Pancreas (tissue), 10 donors: Measurements from ENCODE around the gene MAN2B1. TPM values are rescaled to one million over a fixed set of nuclear protein-coding genes. Genes with fewer than 3 reads are reported as not detected.

Experiments
- ATAC-seq, 4 donors: fragments of 200-7000 bp; cut with Tn5 transposase; one replicate each; pipeline versions ENCODE4 v1.8.0 to v1.9.1; 2020; ENCODE audit warnings: mild to moderate bottlenecking in 4 of 4, moderate library complexity in 4 of 4
- DNase-seq, 6 donors: peaks; one replicate each; pipeline ENCODE4 v3.0.0-alpha.2; 2020
- FAIRE-seq: peaks from 2 replicates; lab custom pipeline; 2012; peaks lifted over from hg19 to GRCh38; lab: Jason Lieb, UNC
- H3K27ac ChIP-seq, 4 donors: fragments of 200-600 bp; sonication (generic); 1 replicate in 3 of 4; 2 replicates in 1 of 4; pipeline versions ENCODE4 v1.5.0 to v1.8.0; 2020
- H3K27me3 ChIP-seq, 4 donors: fragments of 200-600 bp; one replicate each; pipeline ENCODE4 v1.8.0; 2021
- H3K36me3 ChIP-seq, 3 donors: fragments of 200-600 bp; sonication (generic) in 1 of 3; one replicate each; pipeline versions ENCODE4 v1.5.0 to v1.8.0; 2020 to 2021
- H3K4me1 ChIP-seq, 3 donors: fragments of 200-600 bp; one replicate each; pipeline ENCODE4 v1.8.0; 2021
- H3K4me3 ChIP-seq, 4 donors: fragments of 200-600 bp; sonication (generic) in 2 of 4; one replicate each; pipeline versions ENCODE4 v1.5.0 to v1.8.0; 2020 to 2021
- H3K9me3 ChIP-seq, 4 donors: fragments of 200-600 bp; one replicate each; pipeline ENCODE4 v1.8.0; 2021
- CTCF ChIP-seq, 4 donors: fragments of 200-600 bp; sonication (generic) in 3 of 4; IDR thresholded peaks; one replicate each; pipeline versions ENCODE4 v1.5.0 to v1.8.0; 2021; ENCODE audit warnings: antibody characterized with exemption in 4 of 4
- WGBS, 2 donors: extraction: QIAGEN DNeasy Blood & Tissue Kit; methylation state at CpG; one replicate each; pipeline ENCODE4 v1.1.7; 2013; 5-methylcytosine and 5-hydroxymethylcytosine counted together
- intact Hi-C, 3 donors: fragments of 100-400 bp; cut with DNase I; formaldehyde crosslinking; loops; one replicate each; pipeline versions ENCODE4 v1.11.1 to v1.14.2; 2022
- polyA plus RNA-seq, 2 donors: library from polyadenylated mRNA; stranded (reverse); fragments of 200-250 nt; gene quantifications; one replicate each; pipeline ENCODE4 v1.2.3, GENCODE V29; 2013
- total RNA-seq, 6 donors: library from RNA; stranded (reverse); fragmentation: NEBNext Ultra II Directional in 4 of 6; extraction: Animal tissue kit (Norgen Biotek cat#: 25700) in 4 of 6; gene quantifications; one replicate each; pipeline versions ENCODE4 v1.2.1 to v1.2.4, GENCODE V29; 2021 to 2023
- donor health status: healthy with polysubstance abuse.
- donor health status: DM: no; HTN: no; CAD: no; lungs with moderate emphysema.
- donor health status: DM: no; HTN: no; CAD: no.
- donor health status: control.
- donor health status: control.
- donor health status: Bipolar disorder and iron deficiency.
- donor health status: DM: yes; HTN: yes; CAD: no.
- donor health status: DM: no; HTN: no; CAD: no.
- donor health status: DM: no; HTN: no; CAD: no.
- donor health status: DM: yes; HTN: yes; CAD: no.

Gene MAN2B1
- total and polyA plus RNA-seq, 8 donors = 30.2 to 92.8 (median 52.4) TPM

- DNase-seq (peak in 1 of 6 donors; percentile 61), FAIRE-seq (no peak), ATAC-seq (no peak)
- Histone ChIP-seq H3K27me3 (no peaks in the 10 kb centered on the region), H3K27ac (no peak overlapping the region), H3K4me3 (no peak overlapping the region), H3K9me3 (no peaks in the 10 kb centered on the region), H3K36me3 (no peaks in the 10 kb centered on the region), H3K4me1 (no peaks in the 10 kb centered on the region)
- no peak for TF ChIP-seq CTCF (IDR thresholded peaks at IDR 0.05)
- intact Hi-C loops = no loop called here
- 78 to 89% methylated on average over 26 of the region's 26 CpGs for WGBS, 2 donors
These were observed 24.0 kb downstream of the MAN2B1 start for GRCh38 chr19:12642506-12642905.

- H3K9me3 ChIP-seq = no peaks in the 10 kb centered on the region
- H3K4me3 ChIP-seq = no peak overlapping the region
- no peaks in the 10 kb centered on the region for H3K36me3 ChIP-seq
- H3K27ac ChIP-seq = no peak overlapping the region
- no peak for ATAC-seq
- intact Hi-C loops = no loop called here
- H3K4me1 ChIP-seq = no peaks in the 10 kb centered on the region
- no peak for TF ChIP-seq CTCF (IDR thresholded peaks at IDR 0.05)
- WGBS, 2 donors = 53 to 59% methylated on average over 13 of the region's 13 CpGs
- no peak for FAIRE-seq
- peak in 1 of 6 donors; percentile 13 for DNase-seq
- no peaks in the 10 kb centered on the region for H3K27me3 ChIP-seq
These were observed 25.1 kb downstream of the MAN2B1 start for GRCh38 chr19:12641456-12641855.

- FAIRE-seq (no peak), ATAC-seq (peak; percentile 93 to 99 (median 97)), DNase-seq (peak; percentile 72 to 93 (median 86))
- no peaks in the 10 kb centered on the region for H3K9me3 ChIP-seq
- H3K27ac ChIP-seq = peak overlapping the region in 1 of 4 donors; percentile 50
- no peaks in the 10 kb centered on the region for H3K27me3 ChIP-seq
- H3K4me3 ChIP-seq = peak overlapping the region in 2 of 4 donors; percentile 8 to 41
- no peaks in the 10 kb centered on the region for H3K36me3 ChIP-seq
- 6 to 8% methylated on average over 39 of the region's 39 CpGs for WGBS, 2 donors
- intact Hi-C loops = no loop called here
- H3K4me1 ChIP-seq = no peaks in the 10 kb centered on the region
- peak; percentile 73 to 82 (median 78) for TF ChIP-seq CTCF (IDR thresholded peaks at IDR 0.05)
These were observed 26.5 kb downstream of the MAN2B1 start for GRCh38 chr19:12639901-12640613.

GRCh38 chr19:12638611-12639182, 27.8 kb downstream of the MAN2B1 start:
- Histone ChIP-seq H3K27ac (no peak overlapping the region), H3K4me1 (no peaks in the 10 kb centered on the region), H3K4me3 (no peak overlapping the region), H3K27me3 (no peaks in the 10 kb centered on the region), H3K36me3 (no peaks in the 10 kb centered on the region), H3K9me3 (no peaks in the 10 kb centered on the region)
- no peak for ATAC-seq
- intact Hi-C loops = no loop called here
- no peak for FAIRE-seq
- no peak for TF ChIP-seq CTCF (IDR thresholded peaks at IDR 0.05)
- peak in 1 of 6 donors; percentile 53 for DNase-seq
- WGBS, 2 donors = 92 to 94% methylated on average over 20 to 22 of the region's 22 CpGs

GRCh38 chr19:12636631-12637030, 29.9 kb downstream of the MAN2B1 start:
- intact Hi-C loops = no loop called here
- TF ChIP-seq CTCF (IDR thresholded peaks at IDR 0.05) = no peak
- ATAC-seq = no peak
- Histone ChIP-seq H3K36me3 (no peaks in the 10 kb centered on the region), H3K4me1 (no peaks in the 10 kb centered on the region), H3K27ac (no peak overlapping the region), H3K9me3 (no peaks in the 10 kb centered on the region), H3K4me3 (no peak overlapping the region), H3K27me3 (no peaks in the 10 kb centered on the region)
- DNase-seq = peak in 1 of 6 donors; percentile 30
- 63 to 75% methylated on average over 13 of the region's 13 CpGs for WGBS, 2 donors
- FAIRE-seq = no peak
